WTC11 (cell line): ENCODE measurements around the gene RNF31. TPM values are rescaled to one million over a fixed set of nuclear protein-coding genes. Genes with fewer than 3 reads are reported as not detected.

Source experiments
- ATAC-seq: fragments of 200-7000 bp; cut with Tn5 transposase; 2 replicates; pipeline ENCODE4 v1.10.0; 2021; ENCODE audit warnings: mild to moderate bottlenecking, moderate library complexity
- CTCF ChIA-PET: fragments of 300-600 bp; sonication (Branson Sonifier 250); formaldehyde crosslinking; loops from one replicate; lab custom pipeline; 2021; ENCODE audit warnings: antibody characterized with exemption; lab: Charles Lee
- POLR2A ChIA-PET: fragments of 350-600 bp; sonication (Branson Sonifier 250); formaldehyde crosslinking; loops from one replicate; lab custom pipeline; 2021; ENCODE audit warnings: antibody characterized with exemption; lab: Charles Lee
- DNase-seq: peaks from one replicate; pipeline ENCODE4 v3.0.0; 2021; ENCODE audit warnings: low spot score
- H3K27ac Mint-ChIP-seq: 2 replicates; pipeline ENCODE4 v1.8.0; 2021; ENCODE audit warnings: mixed read lengths
- H3K27me3 Mint-ChIP-seq: 2 replicates; pipeline ENCODE4 v1.8.0; 2021; ENCODE audit warnings: low read depth, mild to moderate bottlenecking, moderate library complexity, mixed read lengths
- H3K36me3 Mint-ChIP-seq: 2 replicates; pipeline ENCODE4 v1.8.0; 2021; ENCODE audit warnings: mixed read lengths
- H3K4me1 Mint-ChIP-seq: 2 replicates; pipeline ENCODE4 v1.8.0; 2022; ENCODE audit warnings: mixed read lengths
- H3K4me3 Mint-ChIP-seq: 2 replicates; pipeline ENCODE4 v1.8.0; 2021; ENCODE audit warnings: mild to moderate bottlenecking, moderate library complexity, mixed read lengths
- H3K9me3 Mint-ChIP-seq: 2 replicates; pipeline ENCODE4 v1.8.0; 2021; ENCODE audit warnings: mixed read lengths
- ATF6 ChIP-seq: sonication (generic); formaldehyde crosslinking; IDR thresholded peaks from 2 replicates; pipeline ENCODE4 v1.8.1; 2023; ENCODE audit warnings: mild to moderate bottlenecking, missing genetic modification reagents
- CBFB ChIP-seq: sonication (generic); formaldehyde crosslinking; IDR thresholded peaks from 2 replicates; pipeline ENCODE4 v1.8.1; 2022; ENCODE audit warnings: mild to moderate bottlenecking, low read depth, missing genetic modification reagents
- CDX4 ChIP-seq: fragments of 250-450 bp; sonication (Bioruptor Pico); IDR thresholded peaks from 2 replicates; pipeline ENCODE4 v1.9.0; 2021; ENCODE audit warnings: moderate library complexity, mild to moderate bottlenecking, inconsistent platforms, borderline replicate concordance
- E2F4 ChIP-seq: sonication (generic); formaldehyde crosslinking; IDR thresholded peaks from 2 replicates; pipeline ENCODE4 v1.8.1; 2022; ENCODE audit warnings: low read depth, mild to moderate bottlenecking, moderate library complexity, missing genetic modification reagents, borderline replicate concordance
- FOXJ3 ChIP-seq: sonication (generic); formaldehyde crosslinking; IDR thresholded peaks from 2 replicates; pipeline ENCODE4 v1.9.0; 2021; ENCODE audit warnings: missing genetic modification reagents, mild to moderate bottlenecking, borderline replicate concordance
- HMGXB4 ChIP-seq: sonication (generic); formaldehyde crosslinking; IDR thresholded peaks from 2 replicates; pipeline ENCODE4 v1.8.1; 2023; ENCODE audit warnings: mild to moderate bottlenecking, moderate library complexity, missing genetic modification reagents
- IRF2 ChIP-seq: sonication (generic); formaldehyde crosslinking; IDR thresholded peaks from 2 replicates; pipeline ENCODE4 v1.8.0; 2022; ENCODE audit warnings: low read depth, missing genetic modification reagents, borderline replicate concordance
- MXD4 ChIP-seq: fragments of 250-450 bp; sonication (Bioruptor Pico); IDR thresholded peaks from 2 replicates; pipeline ENCODE4 v1.8.0; 2021; ENCODE audit warnings: mild to moderate bottlenecking, moderate library complexity, borderline replicate concordance
- NFATC4 ChIP-seq: fragments of 250-450 bp; sonication (Bioruptor Pico); IDR thresholded peaks from 2 replicates; pipeline ENCODE4 v1.9.0; 2021; ENCODE audit warnings: mild to moderate bottlenecking
- PRDM15 ChIP-seq: sonication (generic); formaldehyde crosslinking; IDR thresholded peaks from 2 replicates; pipeline ENCODE4 v1.8.0; 2022; ENCODE audit warnings: missing genetic modification reagents
- TEAD1 ChIP-seq: sonication (generic); formaldehyde crosslinking; IDR thresholded peaks from 2 replicates; pipeline ENCODE4 v1.8.0; 2022; ENCODE audit warnings: mild to moderate bottlenecking, missing genetic modification reagents
- TEAD4 ChIP-seq: sonication (generic); formaldehyde crosslinking; IDR thresholded peaks from 2 replicates; pipeline ENCODE4 v1.8.0; 2022; ENCODE audit warnings: mild to moderate bottlenecking, missing genetic modification reagents
- USF2 ChIP-seq: sonication (generic); formaldehyde crosslinking; IDR thresholded peaks from 2 replicates; pipeline ENCODE4 v1.8.1; 2023; ENCODE audit warnings: mild to moderate bottlenecking, missing genetic modification reagents, moderate library complexity
- ZNF121 ChIP-seq: sonication (generic); formaldehyde crosslinking; IDR thresholded peaks from 2 replicates; pipeline ENCODE4 v1.8.0; 2023; ENCODE audit warnings: missing genetic modification reagents
- ZNF263 ChIP-seq: sonication (generic); formaldehyde crosslinking; IDR thresholded peaks from 2 replicates; pipeline ENCODE4 v1.8.1; 2022; ENCODE audit warnings: low read depth, mild to moderate bottlenecking, moderate library complexity, missing genetic modification reagents
- ZNF671 ChIP-seq: fragments of 250-450 bp; sonication (Bioruptor Pico); IDR thresholded peaks from 2 replicates; pipeline ENCODE4 v1.8.0; 2021; ENCODE audit warnings: mild to moderate bottlenecking
- ZSCAN18 ChIP-seq: fragments of 250-450 bp; sonication (Bioruptor Pico); IDR thresholded peaks from 2 replicates; pipeline ENCODE4 v2.1.2; 2022; ENCODE audit warnings: mild to moderate bottlenecking, moderate library complexity
- total RNA-seq: library from RNA; stranded (reverse); gene quantifications from 3 replicates; pipeline ENCODE4 v1.2.3, GENCODE V29; 2021

Gene RNF31
- total RNA-seq, 1 experiment from 2014 or later: 86.2 TPM

GRCh38 chr14:24127673-24128072 lies 19.6 kb upstream of the RNF31 start (continued):
- TF ChIP-seq PRDM15 (CRISPR knock-in tag) (no peak), ZNF121 (no peak), FOXJ3 (CRISPR knock-in tag) (no peak), IRF2 (CRISPR knock-in tag) (no peak), NFATC4 (CRISPR knock-in tag) (no peak), TEAD4 (CRISPR knock-in tag) (no peak), CDX4 (CRISPR knock-in tag) (no peak), E2F4 (no peak), ZSCAN18 (CRISPR knock-in tag) (no peak), ZNF263 (CRISPR knock-in tag) (no peak), ATF6 (CRISPR knock-in tag) (no peak), HMGXB4 (CRISPR knock-in tag) (no peak)

- ATAC-seq: no peak
- POLR2A ChIA-PET: interaction anchor here (0.8 kb wide), 1 partner anchor 15 kb away, joined by 5 read pairs; the partner anchor contains the start of genes DCAF11 and NRL
- H3K9me3 Mint-ChIP-seq: no peaks in the 10 kb centered on the region
- no peaks in the 10 kb centered on the region; the same call in 1 of the 2 replicates for H3K27me3 Mint-ChIP-seq
- H3K36me3 Mint-ChIP-seq: no peaks in the 10 kb centered on the region
- no peak for DNase-seq
- CTCF ChIA-PET: interaction anchor here (1.3 kb wide), 1 partner anchor 32 kb away, joined by 6 read pairs; the partner anchor contains the start of gene IRF9
- peaks cover 4% of the 10 kb centered on the region for H3K4me1 Mint-ChIP-seq
- H3K4me3 Mint-ChIP-seq: no peak overlapping the region
- H3K27ac Mint-ChIP-seq: no peak overlapping the region
- TF ChIP-seq TEAD1 (CRISPR knock-in tag) (no peak), MXD4 (CRISPR knock-in tag) (no peak), PRDM15 (CRISPR knock-in tag) (no peak), CBFB (no peak), CDX4 (CRISPR knock-in tag) (no peak), USF2 (CRISPR knock-in tag) (no peak), NFATC4 (CRISPR knock-in tag) (no peak), ZNF671 (no peak)
Observed at GRCh38 chr14:24129410-24129998, 17.8 kb upstream of the RNF31 start.
